ENCODE data around the gene SEMA4B. TPM values are rescaled to one million over a fixed set of nuclear protein-coding genes. Genes with fewer than 3 reads are reported as not detected.

The SEMA4B gene
- total and polyA plus RNA-seq, 10 of the 15 experiments (the other 5 are each of a cell fraction or from before 2014, with no cell fraction given) = 0.87 to 26.0 (median 9.3) TPM

GRCh38 chr15:90201130-90201943 lies at the start of gene SEMA4B (continued):
- TF ChIP-seq POLR2AphosphoS5 (IDR thresholded peaks at IDR 0.05; ENCODE audit: low read length) (peak; percentile 30; the same call in 1 of the 2 replicates), NR2C2 (IDR thresholded peaks at IDR 0.05; ENCODE audit: borderline replicate concordance, control insufficient read depth, insufficient read length, low read depth) (no peak), NKRF (conservative IDR thresholded peaks at IDR 0.05) (peak; percentile 62; the same call in 1 of the 2 replicates), CTCF (IDR thresholded peaks at IDR 0.05 in 2 of 3, conservative IDR thresholded peaks at IDR 0.05 in 1 of 3; ENCODE audit: control insufficient read depth in 2 of 3, extremely low read depth in 1 of 3, insufficient read depth in 1 of 3, low read depth in 3 of 3, low read length in 3 of 3) (no peak), HSF1 (IDR thresholded peaks at IDR 0.05; ENCODE audit: low read depth, low read length) (no peak), ASH2L (IDR thresholded peaks at IDR 0.05; ENCODE audit: borderline replicate concordance, low read depth) (no peak), PAX8 (IDR thresholded peaks at IDR 0.05) (no peak), CBX5 (IDR thresholded peaks at IDR 0.05; ENCODE audit: low read depth) (no peak), IKZF2 (IDR thresholded peaks at IDR 0.05) (no peak), DPF2 (IDR thresholded peaks at IDR 0.05) (peak; percentile 67)
- TF ChIP-seq, protein P1, sequence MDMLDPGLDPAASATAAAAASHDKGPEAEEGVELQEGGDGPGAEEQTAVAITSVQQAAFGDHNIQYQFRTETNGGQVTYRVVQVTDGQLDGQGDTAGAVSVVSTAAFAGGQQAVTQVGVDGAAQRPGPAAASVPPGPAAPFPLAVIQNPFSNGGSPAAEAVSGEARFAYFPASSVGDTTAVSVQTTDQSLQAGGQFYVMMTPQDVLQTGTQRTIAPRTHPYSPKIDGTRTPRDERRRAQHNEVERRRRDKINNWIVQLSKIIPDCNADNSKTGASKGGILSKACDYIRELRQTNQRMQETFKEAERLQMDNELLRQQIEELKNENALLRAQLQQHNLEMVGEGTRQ (IDR thresholded peaks at IDR 0.05; ENCODE audit: borderline replicate concordance, low read depth, low read length) = no peak
- TF ChIP-seq, protein P2, sequence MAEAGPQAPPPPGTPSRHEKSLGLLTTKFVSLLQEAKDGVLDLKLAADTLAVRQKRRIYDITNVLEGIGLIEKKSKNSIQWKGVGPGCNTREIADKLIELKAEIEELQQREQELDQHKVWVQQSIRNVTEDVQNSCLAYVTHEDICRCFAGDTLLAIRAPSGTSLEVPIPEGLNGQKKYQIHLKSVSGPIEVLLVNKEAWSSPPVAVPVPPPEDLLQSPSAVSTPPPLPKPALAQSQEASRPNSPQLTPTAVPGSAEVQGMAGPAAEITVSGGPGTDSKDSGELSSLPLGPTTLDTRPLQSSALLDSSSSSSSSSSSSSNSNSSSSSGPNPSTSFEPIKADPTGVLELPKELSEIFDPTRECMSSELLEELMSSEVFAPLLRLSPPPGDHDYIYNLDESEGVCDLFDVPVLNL (IDR thresholded peaks at IDR 0.05; ENCODE audit: low read depth, low read length) = no peak
- TF ChIP-seq, protein P3, sequence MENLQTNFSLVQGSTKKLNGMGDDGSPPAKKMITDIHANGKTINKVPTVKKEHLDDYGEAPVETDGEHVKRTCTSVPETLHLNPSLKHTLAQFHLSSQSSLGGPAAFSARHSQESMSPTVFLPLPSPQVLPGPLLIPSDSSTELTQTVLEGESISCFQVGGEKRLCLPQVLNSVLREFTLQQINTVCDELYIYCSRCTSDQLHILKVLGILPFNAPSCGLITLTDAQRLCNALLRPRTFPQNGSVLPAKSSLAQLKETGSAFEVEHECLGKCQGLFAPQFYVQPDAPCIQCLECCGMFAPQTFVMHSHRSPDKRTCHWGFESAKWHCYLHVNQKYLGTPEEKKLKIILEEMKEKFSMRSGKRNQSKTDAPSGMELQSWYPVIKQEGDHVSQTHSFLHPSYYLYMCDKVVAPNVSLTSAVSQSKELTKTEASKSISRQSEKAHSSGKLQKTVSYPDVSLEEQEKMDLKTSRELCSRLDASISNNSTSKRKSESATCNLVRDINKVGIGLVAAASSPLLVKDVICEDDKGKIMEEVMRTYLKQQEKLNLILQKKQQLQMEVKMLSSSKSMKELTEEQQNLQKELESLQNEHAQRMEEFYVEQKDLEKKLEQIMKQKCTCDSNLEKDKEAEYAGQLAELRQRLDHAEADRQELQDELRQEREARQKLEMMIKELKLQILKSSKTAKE (IDR thresholded peaks at IDR 0.05; ENCODE audit: low read depth, poor library complexity, severe bottlenecking) = no peak
- TF ChIP-seq, protein P4, sequence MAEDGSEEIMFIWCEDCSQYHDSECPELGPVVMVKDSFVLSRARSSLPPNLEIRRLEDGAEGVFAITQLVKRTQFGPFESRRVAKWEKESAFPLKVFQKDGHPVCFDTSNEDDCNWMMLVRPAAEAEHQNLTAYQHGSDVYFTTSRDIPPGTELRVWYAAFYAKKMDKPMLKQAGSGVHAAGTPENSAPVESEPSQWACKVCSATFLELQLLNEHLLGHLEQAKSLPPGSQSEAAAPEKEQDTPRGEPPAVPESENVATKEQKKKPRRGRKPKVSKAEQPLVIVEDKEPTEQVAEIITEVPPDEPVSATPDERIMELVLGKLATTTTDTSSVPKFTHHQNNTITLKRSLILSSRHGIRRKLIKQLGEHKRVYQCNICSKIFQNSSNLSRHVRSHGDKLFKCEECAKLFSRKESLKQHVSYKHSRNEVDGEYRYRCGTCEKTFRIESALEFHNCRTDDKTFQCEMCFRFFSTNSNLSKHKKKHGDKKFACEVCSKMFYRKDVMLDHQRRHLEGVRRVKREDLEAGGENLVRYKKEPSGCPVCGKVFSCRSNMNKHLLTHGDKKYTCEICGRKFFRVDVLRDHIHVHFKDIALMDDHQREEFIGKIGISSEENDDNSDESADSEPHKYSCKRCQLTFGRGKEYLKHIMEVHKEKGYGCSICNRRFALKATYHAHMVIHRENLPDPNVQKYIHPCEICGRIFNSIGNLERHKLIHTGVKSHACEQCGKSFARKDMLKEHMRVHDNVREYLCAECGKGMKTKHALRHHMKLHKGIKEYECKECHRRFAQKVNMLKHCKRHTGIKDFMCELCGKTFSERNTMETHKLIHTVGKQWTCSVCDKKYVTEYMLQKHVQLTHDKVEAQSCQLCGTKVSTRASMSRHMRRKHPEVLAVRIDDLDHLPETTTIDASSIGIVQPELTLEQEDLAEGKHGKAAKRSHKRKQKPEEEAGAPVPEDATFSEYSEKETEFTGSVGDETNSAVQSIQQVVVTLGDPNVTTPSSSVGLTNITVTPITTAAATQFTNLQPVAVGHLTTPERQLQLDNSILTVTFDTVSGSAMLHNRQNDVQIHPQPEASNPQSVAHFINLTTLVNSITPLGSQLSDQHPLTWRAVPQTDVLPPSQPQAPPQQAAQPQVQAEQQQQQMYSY (CRISPR knock-in tag; IDR thresholded peaks at IDR 0.05) = no peak
